Panc1 (cell line): ENCODE results near the gene STAB1. TPM values are rescaled to one million over a fixed set of nuclear protein-coding genes. Genes with fewer than 3 reads are reported as not detected.

Source experiments
- ATAC-seq: fragments of 200-7000 bp; cut with Tn5 transposase; 2 replicates; pipeline ENCODE4 v1.9.1; 2020; ENCODE audit warnings: mild to moderate bottlenecking, moderate library complexity
- BruUV-seq: library from RNA; stranded (reverse); fragments of 400-500 nt; replicated peaks from 2 replicates; lab custom pipeline; 2021; lab: Mats Ljungman, UMichigan
- CTCF ChIA-PET: fragments of 300-600 bp; sonication (Branson Sonifier 250); formaldehyde crosslinking; loops from one replicate; lab custom pipeline; 2022; ENCODE audit warnings: antibody characterized with exemption; lab: Charles Lee
- POLR2A ChIA-PET: fragments of 300-600 bp; sonication (Branson Sonifier 250); formaldehyde crosslinking; loops from one replicate; lab custom pipeline; 2022; ENCODE audit warnings: antibody characterized with exemption; lab: Charles Lee
- DNase-seq: peaks from one replicate; pipeline ENCODE4 v3.0.0-alpha.2; 2010; ENCODE audit warnings: low read depth, low spot score
- H3K27ac ChIP-seq: 2 replicates; pipeline ENCODE4 v1.5.1; 2011; ENCODE audit warnings: mild to moderate bottlenecking, low read length, inconsistent platforms
- H3K27me3 ChIP-seq: fragments of 200-500 bp; sonication (Bioruptor generic); 2 replicates; pipeline ENCODE4 v1.6.0; 2014; ENCODE audit warnings: low read length, inconsistent platforms; ENCODE audit not compliant: control insufficient read depth, insufficient read depth
- H3K36me3 ChIP-seq: fragments of 200-500 bp; sonication (Bioruptor generic); 2 replicates; pipeline ENCODE4 v1.5.1; 2014; ENCODE audit warnings: inconsistent platforms, mild to moderate bottlenecking, low read length, moderate library complexity; ENCODE audit not compliant: control insufficient read depth, insufficient read depth
- H3K4me1 ChIP-seq: 2 replicates; pipeline ENCODE4 v1.5.1; 2011; ENCODE audit warnings: inconsistent platforms, mild to moderate bottlenecking, low read length, moderate library complexity; ENCODE audit not compliant: control insufficient read depth, insufficient read depth
- H3K4me3 ChIP-seq, 2 experiments: 2 replicates each; pipeline ENCODE4 v1.5.1; 2011 to 2012; ENCODE audit warnings: low read depth in 2 of 2, low read length in 2 of 2, mild to moderate bottlenecking in 2 of 2, inconsistent platforms in 1 of 2, moderate library complexity in 1 of 2
- H3K9me3 ChIP-seq: fragments of 200-500 bp; sonication (Bioruptor generic); 2 replicates; pipeline ENCODE4 v1.5.1; 2014; ENCODE audit warnings: low read depth, mild to moderate bottlenecking, inconsistent platforms, low read length, moderate library complexity; ENCODE audit not compliant: control insufficient read depth, insufficient read depth
- CTCF ChIP-seq: fragments of 450-650 bp; IDR thresholded peaks from 2 replicates; pipeline ENCODE4 v1.5.1; 2017; ENCODE audit warnings: mild to moderate bottlenecking
- POLR2AphosphoS5 ChIP-seq: IDR thresholded peaks from 2 replicates; pipeline ENCODE4 v1.6.1; 2012; ENCODE audit warnings: mild to moderate bottlenecking, low read depth, low read length, moderate library complexity
- REST ChIP-seq, 2 experiments: IDR thresholded peaks; 2 replicates each; pipeline ENCODE4 v1.6.1; 2011 to 2012; ENCODE audit warnings: low read depth in 2 of 2, control low read depth in 1 of 2, low read length in 1 of 2, mild to moderate bottlenecking in 1 of 2, moderate library complexity in 1 of 2; ENCODE audit not compliant: insufficient read depth in 1 of 2
- SIN3A ChIP-seq: IDR thresholded peaks from 2 replicates; pipeline ENCODE4 v1.6.1; 2012; ENCODE audit warnings: low read depth, mild to moderate bottlenecking, low read length, moderate library complexity, borderline replicate concordance; ENCODE audit not compliant: insufficient read depth
- TCF7L2 ChIP-seq: IDR thresholded peaks from 2 replicates; pipeline ENCODE4 v1.6.1; 2011; ENCODE audit warnings: mild to moderate bottlenecking, low read depth, low read length, inconsistent platforms
- in situ Hi-C: cut with HindIII; loops from 2 replicates; pipeline ENCODE4 v1.10.0; 2016; ENCODE audit warnings: low sequenced_read_pairs, low pct_unique_long_range_greater_than_20kb
- intact Hi-C: fragments of 100-400 bp; cut with micrococcal nuclease; formaldehyde crosslinking; loops from one replicate; pipeline ENCODE4 v1.10.0; 2022; ENCODE audit not compliant: unreplicated experiment
- total RNA-seq: library from RNA; stranded (reverse); gene quantifications from one replicate; pipeline ENCODE4 v1.2.1, GENCODE V29; 2021; ENCODE audit not compliant: unreplicated experiment

The STAB1 gene
- total RNA-seq, 1 experiment from 2014 or later, result 0.39 TPM

- BruUV-seq, result no TSS peak
- ATAC-seq (no peak), DNase-seq (no peak)
- Histone ChIP-seq H3K9me3 (no peaks in the 10 kb centered on the region), H3K27ac (no peak overlapping the region), H3K4me1 (0 out of 2 replicates have a peak, but pooled peaks cover 2% of the 10 kb centered on the region), H3K27me3 (no peaks in the 10 kb centered on the region), H3K4me3 (no peak overlapping the region), H3K36me3 (no peaks in the 10 kb centered on the region)
- ChIA-PET CTCF (no interaction called here), POLR2A (interaction anchor here (0.6 kb wide), 1 partner anchor 265 kb away, joined by 3 read pairs; no protein-coding TSS in a partner anchor)
- intact Hi-C loops, result no loop called here
- in situ Hi-C loops, result no loop called here
- no peak for TF ChIP-seq REST (IDR thresholded peaks at IDR 0.05; ENCODE audit: insufficient read depth in 1 of 2, low read depth in 2 of 2, low read length in 1 of 2)
- no peak for TF ChIP-seq CTCF
- TF ChIP-seq SIN3A, result no peak
- no peak for TF ChIP-seq POLR2AphosphoS5
- no peak for TF ChIP-seq TCF7L2
These were observed 33.3 kb upstream of the STAB1 start for GRCh38 chr3:52461874-52462273.

GRCh38 chr3:52463416-52463815 is 31.7 kb upstream of the STAB1 start:
- CTCF ChIA-PET, result no interaction called here
- no peaks in the 10 kb centered on the region for H3K4me1 ChIP-seq
- H3K27me3 ChIP-seq, result no peaks in the 10 kb centered on the region
- no peak overlapping the region for H3K27ac ChIP-seq
- no peak for TF ChIP-seq REST (IDR thresholded peaks at IDR 0.05; ENCODE audit: insufficient read depth in 1 of 2, low read depth in 2 of 2, low read length in 1 of 2)
- TF ChIP-seq POLR2AphosphoS5, result no peak
- no peak for TF ChIP-seq SIN3A
- TF ChIP-seq CTCF, result no peak
- no peak for TF ChIP-seq TCF7L2
- H3K9me3 ChIP-seq, result no peaks in the 10 kb centered on the region
- ATAC-seq (no peak), DNase-seq (no peak)
- H3K4me3 ChIP-seq, result no peak overlapping the region
- POLR2A ChIA-PET, result no interaction called here
- intact Hi-C loops (no loop called here), in situ Hi-C loops (no loop called here)
- H3K36me3 ChIP-seq, result no peaks in the 10 kb centered on the region
- no TSS peak for BruUV-seq
